ENCODE measurements around the gene PXN.

DNA sequence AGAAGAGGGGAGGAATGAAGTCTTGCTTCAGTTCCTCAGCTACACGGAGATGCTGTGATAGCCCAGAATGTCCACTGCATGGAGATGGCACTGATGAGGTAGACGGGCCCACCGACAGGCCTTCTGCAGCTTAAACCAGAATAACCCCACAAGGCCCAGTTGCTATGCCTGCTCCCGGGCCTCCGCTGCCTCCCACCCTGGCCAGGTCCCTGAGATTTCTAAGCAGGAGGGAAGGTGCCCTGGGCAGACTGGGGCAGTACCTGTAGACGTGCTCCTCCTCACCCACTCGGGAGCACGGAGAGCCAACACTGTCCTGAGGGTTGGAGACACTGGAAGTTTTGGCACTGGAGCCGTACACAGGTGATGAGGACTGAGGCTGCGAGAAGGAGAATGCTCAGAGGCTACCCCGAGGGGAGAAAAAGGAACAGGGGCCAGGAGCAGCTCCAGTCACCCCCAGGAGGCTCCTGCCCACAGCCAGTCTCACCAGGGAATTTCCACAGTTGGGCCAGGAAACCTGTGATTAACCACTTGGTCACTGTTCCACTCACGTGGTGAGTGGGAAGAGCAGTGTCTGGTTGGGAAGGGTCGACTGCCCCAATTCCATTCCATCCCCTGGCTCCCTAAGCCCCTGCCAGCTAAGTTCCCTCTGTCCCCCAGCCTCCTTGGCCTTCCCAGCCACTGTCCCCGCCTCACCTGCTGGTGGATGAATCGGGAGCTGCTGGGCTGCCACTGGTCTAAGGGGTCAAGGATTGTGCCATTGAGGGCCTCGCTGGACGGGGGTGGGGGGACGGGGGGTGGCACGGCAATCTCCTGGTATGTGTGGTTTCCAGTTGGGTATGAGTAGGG is 41.8 kb downstream of the PXN start:
- TF ChIP-seq, protein P1, sequence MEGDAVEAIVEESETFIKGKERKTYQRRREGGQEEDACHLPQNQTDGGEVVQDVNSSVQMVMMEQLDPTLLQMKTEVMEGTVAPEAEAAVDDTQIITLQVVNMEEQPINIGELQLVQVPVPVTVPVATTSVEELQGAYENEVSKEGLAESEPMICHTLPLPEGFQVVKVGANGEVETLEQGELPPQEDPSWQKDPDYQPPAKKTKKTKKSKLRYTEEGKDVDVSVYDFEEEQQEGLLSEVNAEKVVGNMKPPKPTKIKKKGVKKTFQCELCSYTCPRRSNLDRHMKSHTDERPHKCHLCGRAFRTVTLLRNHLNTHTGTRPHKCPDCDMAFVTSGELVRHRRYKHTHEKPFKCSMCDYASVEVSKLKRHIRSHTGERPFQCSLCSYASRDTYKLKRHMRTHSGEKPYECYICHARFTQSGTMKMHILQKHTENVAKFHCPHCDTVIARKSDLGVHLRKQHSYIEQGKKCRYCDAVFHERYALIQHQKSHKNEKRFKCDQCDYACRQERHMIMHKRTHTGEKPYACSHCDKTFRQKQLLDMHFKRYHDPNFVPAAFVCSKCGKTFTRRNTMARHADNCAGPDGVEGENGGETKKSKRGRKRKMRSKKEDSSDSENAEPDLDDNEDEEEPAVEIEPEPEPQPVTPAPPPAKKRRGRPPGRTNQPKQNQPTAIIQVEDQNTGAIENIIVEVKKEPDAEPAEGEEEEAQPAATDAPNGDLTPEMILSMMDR (IDR thresholded peaks at IDR 0.05), result no peak
- TF ChIP-seq POLR2AphosphoS5 (IDR thresholded peaks at IDR 0.05) (no peak), EP300 (IDR thresholded peaks at IDR 0.05) (no peak), POLR2A (IDR thresholded peaks at IDR 0.05) (no peak)

All from stomach (tissue), 4 donors.